Inferior parietal cortex (tissue), 1 donor: ENCODE data around the gene MTFR2.

Experiments
- DNase-seq: peaks from one replicate; pipeline ENCODE4 v3.0.0-alpha.2; 2016; ENCODE audit errors: extremely low spot score

The MTFR2 gene

GRCh38 chr6:136184738-136185137 is 65.4 kb downstream of the MTFR2 start:
- no peak for DNase-seq

GRCh38 chr6:136181861-136182260 is 68.2 kb downstream of the MTFR2 start:
- no peak for DNase-seq

- no peak for DNase-seq
These were observed 68.6 kb downstream of the MTFR2 start for GRCh38 chr6:136181512-136181833.
